AG10803 (cell line): ENCODE data around the gene WTAP.

Experiments
- DNase-seq: peaks from one replicate; pipeline ENCODE4 v3.0.0; 2010; ENCODE audit warnings: low read depth
- H3K4me3 ChIP-seq: 2 replicates; pipeline ENCODE4 v1.5.1; 2011; ENCODE audit warnings: mild to moderate bottlenecking, low read length, control low read depth
- TF ChIP-seq, protein P1 (sequence below): conservative IDR thresholded peaks from 2 replicates; pipeline ENCODE4 v1.5.1; 2011; ENCODE audit warnings: mild to moderate bottlenecking, low read length, control low read depth, inconsistent platforms

WTAP gene

GRCh38 chr6:159682295-159682694, 45.0 kb upstream of the WTAP start:
- TF ChIP-seq, protein P1, sequence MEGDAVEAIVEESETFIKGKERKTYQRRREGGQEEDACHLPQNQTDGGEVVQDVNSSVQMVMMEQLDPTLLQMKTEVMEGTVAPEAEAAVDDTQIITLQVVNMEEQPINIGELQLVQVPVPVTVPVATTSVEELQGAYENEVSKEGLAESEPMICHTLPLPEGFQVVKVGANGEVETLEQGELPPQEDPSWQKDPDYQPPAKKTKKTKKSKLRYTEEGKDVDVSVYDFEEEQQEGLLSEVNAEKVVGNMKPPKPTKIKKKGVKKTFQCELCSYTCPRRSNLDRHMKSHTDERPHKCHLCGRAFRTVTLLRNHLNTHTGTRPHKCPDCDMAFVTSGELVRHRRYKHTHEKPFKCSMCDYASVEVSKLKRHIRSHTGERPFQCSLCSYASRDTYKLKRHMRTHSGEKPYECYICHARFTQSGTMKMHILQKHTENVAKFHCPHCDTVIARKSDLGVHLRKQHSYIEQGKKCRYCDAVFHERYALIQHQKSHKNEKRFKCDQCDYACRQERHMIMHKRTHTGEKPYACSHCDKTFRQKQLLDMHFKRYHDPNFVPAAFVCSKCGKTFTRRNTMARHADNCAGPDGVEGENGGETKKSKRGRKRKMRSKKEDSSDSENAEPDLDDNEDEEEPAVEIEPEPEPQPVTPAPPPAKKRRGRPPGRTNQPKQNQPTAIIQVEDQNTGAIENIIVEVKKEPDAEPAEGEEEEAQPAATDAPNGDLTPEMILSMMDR: no peak

GRCh38 chr6:159682810-159683209, 44.5 kb upstream of the WTAP start:
- no peak overlapping the region for H3K4me3 ChIP-seq

More at GRCh38 chr6:159682295-159682694, 45.0 kb upstream of the WTAP start:
- no peak for DNase-seq
- no peak overlapping the region for H3K4me3 ChIP-seq

GRCh38 chr6:159684013-159684304, 43.3 kb upstream of the WTAP start:
- no peak overlapping the region for H3K4me3 ChIP-seq
- DNase-seq: no peak
- TF ChIP-seq, protein P1: no peak

More at GRCh38 chr6:159682810-159683209, 44.5 kb upstream of the WTAP start:
- DNase-seq: no peak
- TF ChIP-seq, protein P1: no peak

DNA sequence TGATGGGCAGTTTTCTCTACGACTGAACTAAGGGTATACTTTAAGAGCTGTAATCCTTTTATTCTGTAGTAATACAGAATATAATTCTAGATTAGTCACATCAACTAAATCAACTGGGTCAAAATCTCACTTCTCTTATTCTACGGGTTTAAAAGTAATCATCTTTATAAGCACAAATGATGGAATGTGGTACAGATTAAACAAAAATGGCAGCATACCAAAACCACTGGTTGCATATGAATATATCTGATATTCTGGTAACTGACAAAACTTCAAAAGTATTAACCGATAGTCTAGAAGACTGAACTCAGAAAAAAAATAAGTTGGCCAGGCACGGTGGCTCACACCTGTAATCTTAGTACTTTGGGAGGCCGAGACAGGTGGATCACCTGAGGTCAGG, 41.3 kb upstream of the WTAP start:
- no peak overlapping the region for H3K4me3 ChIP-seq
- DNase-seq: no peak
- TF ChIP-seq, protein P1: no peak

GRCh38 chr6:159686703-159687102, 40.6 kb upstream of the WTAP start:
- DNase-seq: no peak
- no peak overlapping the region for H3K4me3 ChIP-seq
- TF ChIP-seq, protein P1: no peak

GRCh38 chr6:159687341-159687740, 40.0 kb upstream of the WTAP start:
- no peak overlapping the region for H3K4me3 ChIP-seq
- TF ChIP-seq, protein P1: no peak
- DNase-seq: no peak

GRCh38 chr6:159688266-159688905, 38.9 kb upstream of the WTAP start:
- H3K4me3 ChIP-seq: no peak overlapping the region
- TF ChIP-seq, protein P1: no peak
- no peak for DNase-seq
